Measurements from ENCODE around the gene RAB26.
A peak's percentile ranks its signal among the peaks of the same experiment; 100 is the strongest.
"Not testable (repeated sequence)": the region's sequence is repeated elsewhere in the genome, so short reads cannot be mapped to it uniquely, and the experiment has no call there.

Gene RAB26

DNA sequence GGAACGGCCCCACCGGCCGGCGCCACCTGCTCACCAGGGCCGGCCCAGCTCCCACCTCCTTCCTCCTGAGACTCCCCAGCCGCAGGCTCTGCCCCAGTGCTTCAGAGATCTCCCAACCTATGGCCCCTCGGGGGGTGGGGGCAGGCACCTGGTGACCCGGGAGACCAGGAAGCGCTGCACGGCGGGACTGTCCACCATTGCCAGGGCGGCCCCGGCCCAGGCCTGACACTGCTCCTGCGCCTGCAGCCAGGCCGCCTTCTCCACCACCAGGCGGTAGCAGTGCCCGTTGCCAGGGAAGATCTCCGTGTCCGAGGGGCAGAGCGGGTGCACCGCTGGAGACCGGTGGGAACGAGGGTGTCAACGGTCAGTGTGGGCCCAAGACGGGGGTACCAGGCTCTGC, 31.1 kb upstream of the RAB26 start:
- H3K27me3 ChIP-seq (ENCODE audit: control insufficient read depth, insufficient read depth, low read length, poor library complexity, severe bottlenecking); H3K4me1 ChIP-seq (ENCODE audit: control insufficient read depth, insufficient read depth, low read length); H3K9me3 ChIP-seq (ENCODE audit: control insufficient read depth, low read length); H3K36me3 ChIP-seq (ENCODE audit: control insufficient read depth, insufficient read depth, low read length); H3K27ac ChIP-seq (ENCODE audit: insufficient read depth, low read depth, low read length, poor library complexity, severe bottlenecking); H3K4me3 ChIP-seq (ENCODE audit: insufficient read depth, low read depth, low read length): not testable (repeated sequence)
- 97 to 100% methylated on average over 17 to 19 of the region's 25 CpGs for WGBS, 2 experiments

DNA sequence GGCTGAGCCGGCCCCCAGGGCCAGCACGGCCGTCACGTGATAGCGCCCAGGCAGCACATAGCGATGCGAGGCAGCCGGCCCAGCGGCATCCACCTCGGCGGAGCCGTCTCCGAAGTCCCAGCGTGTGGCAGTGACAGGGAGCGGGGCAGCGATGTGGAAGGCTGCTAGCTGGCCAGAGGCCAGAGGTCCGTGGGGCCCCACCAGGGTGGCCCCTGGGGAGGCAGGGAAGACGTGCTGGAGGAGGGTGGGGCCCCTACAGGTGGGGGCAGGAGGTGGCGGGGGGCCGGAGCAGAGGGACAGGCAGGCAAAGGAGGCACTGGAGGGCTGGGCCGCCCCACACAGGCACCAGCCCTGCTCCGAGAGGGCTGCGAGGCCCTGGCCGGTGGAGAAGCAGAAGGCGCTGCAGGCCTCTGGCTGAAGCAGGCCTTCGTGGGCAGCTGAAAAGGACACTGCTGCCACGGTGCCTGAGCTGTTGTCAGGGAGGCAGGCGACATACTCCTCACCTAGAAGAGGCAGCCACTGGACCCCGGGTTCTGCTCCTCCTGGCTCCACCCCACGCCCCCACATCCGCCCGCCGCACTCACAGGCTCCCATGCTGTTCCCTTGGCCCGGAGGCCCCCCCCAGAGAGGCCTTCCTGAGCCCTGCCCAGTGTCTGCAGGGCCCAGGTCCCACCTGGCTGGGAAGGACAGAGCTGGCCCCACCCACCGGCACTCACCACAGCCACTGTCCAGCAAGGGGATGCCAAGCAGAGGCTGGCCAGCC, 30.3 kb upstream of the RAB26 start:
- H3K9me3 ChIP-seq (ENCODE audit: control insufficient read depth, low read length); H3K27ac ChIP-seq (ENCODE audit: insufficient read depth, low read depth, low read length, poor library complexity, severe bottlenecking); H3K36me3 ChIP-seq (ENCODE audit: control insufficient read depth, insufficient read depth, low read length); H3K27me3 ChIP-seq (ENCODE audit: control insufficient read depth, insufficient read depth, low read length, poor library complexity, severe bottlenecking); H3K4me1 ChIP-seq (ENCODE audit: control insufficient read depth, insufficient read depth, low read length); H3K4me3 ChIP-seq (ENCODE audit: insufficient read depth, low read depth, low read length): not testable (repeated sequence)
- WGBS, 2 experiments = 90 to 94% methylated on average over 22 to 25 of the region's 35 CpGs

DNA sequence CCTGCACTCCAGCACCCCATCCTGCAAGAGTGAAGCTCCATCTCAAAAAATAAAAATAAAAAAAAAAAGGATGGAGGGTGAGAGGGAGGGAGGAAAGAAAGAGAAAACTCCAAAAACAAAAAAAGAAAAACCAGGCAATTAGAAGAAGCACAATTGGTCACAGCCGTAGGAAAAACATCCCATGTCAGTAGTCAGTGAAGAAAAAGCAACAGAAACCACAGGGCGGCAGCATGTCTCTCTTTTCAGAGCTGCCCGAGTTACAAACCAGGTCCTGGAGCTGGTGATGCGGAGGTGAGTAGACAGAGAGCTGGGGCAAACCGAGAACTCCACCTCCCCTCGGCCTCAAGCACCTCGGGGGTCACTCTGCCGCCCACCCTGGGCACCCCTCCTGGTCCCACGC, 27.1 kb upstream of the RAB26 start:
- not testable (repeated sequence) for H3K4me3 ChIP-seq (ENCODE audit: insufficient read depth, low read depth, low read length); H3K27ac ChIP-seq (ENCODE audit: insufficient read depth, low read depth, low read length, poor library complexity, severe bottlenecking); H3K9me3 ChIP-seq (ENCODE audit: control insufficient read depth, low read length); H3K27me3 ChIP-seq (ENCODE audit: control insufficient read depth, insufficient read depth, low read length, poor library complexity, severe bottlenecking); H3K36me3 ChIP-seq (ENCODE audit: control insufficient read depth, insufficient read depth, low read length)
- peaks cover 18% of the 10 kb centered on the region for H3K4me1 ChIP-seq (ENCODE audit: control insufficient read depth, insufficient read depth, low read length)
- WGBS, 2 experiments = 59 to 60% methylated on average over 9 of the region's 9 CpGs

DNA sequence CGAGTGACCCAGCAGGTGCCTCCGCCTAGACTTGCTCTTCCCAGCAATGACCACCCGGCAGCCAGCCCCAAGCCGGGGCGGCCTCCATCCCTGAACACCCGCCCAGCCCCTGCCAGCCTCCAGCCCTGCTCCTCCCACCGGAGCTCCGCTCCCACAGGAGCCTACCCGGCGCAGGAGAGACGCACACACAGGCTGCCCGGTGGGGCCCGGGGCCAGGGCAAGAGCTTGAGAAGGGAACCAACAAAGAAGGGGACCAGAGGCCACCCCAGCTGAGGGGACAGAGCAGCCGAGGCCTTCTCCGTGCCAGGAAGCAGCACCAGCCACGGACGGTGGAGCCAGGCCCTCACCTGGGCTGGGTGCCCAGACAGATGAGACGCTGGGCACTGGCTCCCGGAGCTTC, 26.6 kb upstream of the RAB26 start:
- peaks cover 18% of the 10 kb centered on the region for H3K4me1 ChIP-seq (ENCODE audit: control insufficient read depth, insufficient read depth, low read length)
- no peak overlapping the region for H3K27ac ChIP-seq (ENCODE audit: insufficient read depth, low read depth, low read length, poor library complexity, severe bottlenecking)
- H3K27me3 ChIP-seq (ENCODE audit: control insufficient read depth, insufficient read depth, low read length, poor library complexity, severe bottlenecking) = no peaks in the 10 kb centered on the region
- no peaks in the 10 kb centered on the region for H3K9me3 ChIP-seq (ENCODE audit: control insufficient read depth, low read length)
- H3K4me3 ChIP-seq (ENCODE audit: insufficient read depth, low read depth, low read length) = no peak overlapping the region
- no peaks in the 10 kb centered on the region for H3K36me3 ChIP-seq (ENCODE audit: control insufficient read depth, insufficient read depth, low read length)
- WGBS, 2 experiments = 85 to 90% methylated on average over 17 to 18 of the region's 19 CpGs

DNA sequence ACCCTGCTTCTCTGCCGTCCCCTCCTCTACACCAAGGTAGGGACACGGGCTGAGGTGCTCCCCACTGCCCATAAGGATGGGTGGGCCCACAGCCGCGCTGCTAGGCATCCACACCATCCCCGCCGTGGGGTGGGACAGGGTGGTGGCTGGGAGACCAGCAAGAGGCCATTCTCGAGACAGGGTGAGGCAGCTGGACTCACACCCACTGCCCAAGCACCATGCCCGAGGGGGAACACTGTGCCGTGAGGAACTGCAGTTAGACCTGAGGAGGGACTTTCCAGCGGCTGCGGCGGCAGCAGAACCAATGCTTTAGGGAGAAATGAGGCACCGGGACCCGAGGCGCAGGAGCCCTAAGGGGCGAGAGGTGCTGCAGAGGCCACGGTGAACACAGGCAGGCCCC, 26.0 kb upstream of the RAB26 start:
- Histone ChIP-seq H3K36me3 (ENCODE audit: control insufficient read depth, insufficient read depth, low read length) (no peaks in the 10 kb centered on the region), H3K27me3 (ENCODE audit: control insufficient read depth, insufficient read depth, low read length, poor library complexity, severe bottlenecking) (no peaks in the 10 kb centered on the region), H3K27ac (ENCODE audit: insufficient read depth, low read depth, low read length, poor library complexity, severe bottlenecking) (no peak overlapping the region), H3K9me3 (ENCODE audit: control insufficient read depth, low read length) (no peaks in the 10 kb centered on the region), H3K4me1 (ENCODE audit: control insufficient read depth, insufficient read depth, low read length) (peaks cover 18% of the 10 kb centered on the region), H3K4me3 (ENCODE audit: insufficient read depth, low read depth, low read length) (no peak overlapping the region)
- WGBS, 2 experiments = 94 to 95% methylated on average over 16 to 17 of the region's 17 CpGs

DNA sequence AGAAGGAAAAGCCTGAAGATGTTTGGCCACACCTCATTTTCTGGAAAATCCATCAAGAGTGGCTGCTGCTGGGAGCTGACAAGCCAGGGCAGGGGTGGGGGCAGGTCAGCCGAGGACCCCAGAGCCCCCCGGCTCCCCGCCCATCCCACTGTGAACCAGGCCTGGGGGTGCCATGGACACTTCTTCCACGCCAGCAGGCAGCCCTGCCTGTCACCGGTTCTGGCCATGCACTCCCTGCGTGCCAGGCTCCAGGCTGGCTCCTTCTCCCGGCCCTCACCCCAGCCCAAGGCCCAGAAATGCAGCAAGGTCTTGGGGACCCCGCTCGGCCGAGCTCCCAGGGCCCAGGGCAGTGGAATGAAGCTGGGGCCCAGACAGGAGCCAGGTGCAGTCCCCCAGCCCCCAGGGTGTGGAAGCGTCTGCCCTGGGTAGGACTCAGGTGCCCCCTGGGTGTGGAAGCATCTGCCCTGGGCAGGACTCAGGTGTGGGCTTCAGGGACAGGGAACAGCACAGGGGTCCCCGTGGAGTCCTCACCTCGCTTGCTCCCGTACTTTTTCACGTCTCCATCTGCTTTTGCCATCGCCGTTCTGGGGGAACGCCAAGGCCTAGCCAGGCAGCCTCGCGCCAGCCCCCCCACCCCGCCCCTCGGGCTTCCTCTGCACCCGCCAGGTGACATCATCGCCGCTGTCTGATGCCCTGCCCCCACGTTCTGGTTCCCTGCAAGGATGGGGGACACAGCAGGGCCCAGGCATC, 25.3 kb upstream of the RAB26 start:
- H3K9me3 ChIP-seq (ENCODE audit: control insufficient read depth, low read length); H3K36me3 ChIP-seq (ENCODE audit: control insufficient read depth, insufficient read depth, low read length); H3K27me3 ChIP-seq (ENCODE audit: control insufficient read depth, insufficient read depth, low read length, poor library complexity, severe bottlenecking); H3K4me3 ChIP-seq (ENCODE audit: insufficient read depth, low read depth, low read length); H3K27ac ChIP-seq (ENCODE audit: insufficient read depth, low read depth, low read length, poor library complexity, severe bottlenecking): not testable (repeated sequence)
- 89 to 90% methylated on average over 15 to 16 of the region's 26 CpGs for WGBS, 2 experiments
- H3K4me1 ChIP-seq (ENCODE audit: control insufficient read depth, insufficient read depth, low read length) = peaks cover 18% of the 10 kb centered on the region

DNA sequence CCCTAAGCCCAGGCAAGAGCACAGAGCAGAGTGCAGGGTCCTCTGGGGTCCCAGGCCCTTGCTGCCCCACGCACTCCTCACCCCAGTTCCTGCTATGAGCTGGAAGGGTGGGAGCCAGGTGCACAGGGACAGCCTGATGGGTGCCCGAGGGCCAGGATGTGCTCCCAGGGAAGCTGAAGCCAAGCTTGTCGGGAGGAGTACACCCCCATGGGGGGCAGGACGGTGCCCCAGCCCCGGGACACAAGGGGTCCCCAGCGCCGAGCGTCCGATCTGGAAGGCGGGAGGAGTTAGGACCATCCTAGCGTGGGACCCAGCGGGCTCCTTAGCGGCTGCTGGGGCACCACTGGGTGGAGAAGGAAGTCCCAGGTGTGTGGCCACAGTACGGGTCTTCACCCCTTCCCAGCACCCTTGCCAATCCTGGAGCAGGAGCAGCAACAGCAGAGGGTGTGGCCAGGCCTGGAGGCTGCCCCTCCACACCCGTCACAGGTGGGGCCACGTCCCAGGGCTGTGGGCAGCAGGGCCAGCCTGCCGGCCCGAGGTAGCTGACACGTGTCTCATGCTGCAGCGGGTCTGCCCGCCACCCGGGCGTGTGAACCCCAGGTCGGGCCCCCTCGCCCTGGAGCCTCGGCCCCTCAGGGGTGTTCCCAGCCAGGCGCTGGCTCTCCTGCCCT, 24.6 kb upstream of the RAB26 start:
- H3K27ac ChIP-seq (ENCODE audit: insufficient read depth, low read depth, low read length, poor library complexity, severe bottlenecking) = not testable (repeated sequence)
- peaks cover 18% of the 10 kb centered on the region for H3K4me1 ChIP-seq (ENCODE audit: control insufficient read depth, insufficient read depth, low read length)

DNA sequence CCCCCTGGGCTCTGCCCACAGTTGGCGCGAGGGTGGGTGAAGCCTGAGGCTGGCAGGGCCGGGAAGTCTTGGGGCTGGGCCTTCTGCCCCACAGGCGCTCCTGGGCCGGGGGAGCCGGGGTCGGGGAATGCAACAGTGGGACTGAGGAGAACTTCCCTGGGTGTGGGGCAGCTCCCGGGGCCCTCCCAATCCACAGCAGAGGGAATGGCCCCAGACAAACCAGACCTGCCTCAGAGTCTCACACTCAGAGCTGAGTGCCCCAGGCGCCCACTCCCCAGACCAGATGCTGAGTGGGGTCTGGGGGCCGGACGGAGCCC, 24.1 kb upstream of the RAB26 start:
- not testable (repeated sequence) for H3K36me3 ChIP-seq (ENCODE audit: control insufficient read depth, insufficient read depth, low read length); H3K27me3 ChIP-seq (ENCODE audit: control insufficient read depth, insufficient read depth, low read length, poor library complexity, severe bottlenecking); H3K4me3 ChIP-seq (ENCODE audit: insufficient read depth, low read depth, low read length); H3K9me3 ChIP-seq (ENCODE audit: control insufficient read depth, low read length)
- H3K4me1 ChIP-seq (ENCODE audit: control insufficient read depth, insufficient read depth, low read length) = peaks cover 18% of the 10 kb centered on the region
- 67 to 68% methylated on average over 11 of the region's 11 CpGs for WGBS, 2 experiments
- H3K27ac ChIP-seq (ENCODE audit: insufficient read depth, low read depth, low read length, poor library complexity, severe bottlenecking) = peak overlapping the region; percentile 67

More for the DNA sequence above, 24.6 kb upstream of the RAB26 start:
- WGBS, 2 experiments = 87% methylated on average over 20 to 22 of the region's 27 CpGs
- not testable (repeated sequence) for H3K27me3 ChIP-seq (ENCODE audit: control insufficient read depth, insufficient read depth, low read length, poor library complexity, severe bottlenecking); H3K9me3 ChIP-seq (ENCODE audit: control insufficient read depth, low read length); H3K4me3 ChIP-seq (ENCODE audit: insufficient read depth, low read depth, low read length); H3K36me3 ChIP-seq (ENCODE audit: control insufficient read depth, insufficient read depth, low read length)

DNA sequence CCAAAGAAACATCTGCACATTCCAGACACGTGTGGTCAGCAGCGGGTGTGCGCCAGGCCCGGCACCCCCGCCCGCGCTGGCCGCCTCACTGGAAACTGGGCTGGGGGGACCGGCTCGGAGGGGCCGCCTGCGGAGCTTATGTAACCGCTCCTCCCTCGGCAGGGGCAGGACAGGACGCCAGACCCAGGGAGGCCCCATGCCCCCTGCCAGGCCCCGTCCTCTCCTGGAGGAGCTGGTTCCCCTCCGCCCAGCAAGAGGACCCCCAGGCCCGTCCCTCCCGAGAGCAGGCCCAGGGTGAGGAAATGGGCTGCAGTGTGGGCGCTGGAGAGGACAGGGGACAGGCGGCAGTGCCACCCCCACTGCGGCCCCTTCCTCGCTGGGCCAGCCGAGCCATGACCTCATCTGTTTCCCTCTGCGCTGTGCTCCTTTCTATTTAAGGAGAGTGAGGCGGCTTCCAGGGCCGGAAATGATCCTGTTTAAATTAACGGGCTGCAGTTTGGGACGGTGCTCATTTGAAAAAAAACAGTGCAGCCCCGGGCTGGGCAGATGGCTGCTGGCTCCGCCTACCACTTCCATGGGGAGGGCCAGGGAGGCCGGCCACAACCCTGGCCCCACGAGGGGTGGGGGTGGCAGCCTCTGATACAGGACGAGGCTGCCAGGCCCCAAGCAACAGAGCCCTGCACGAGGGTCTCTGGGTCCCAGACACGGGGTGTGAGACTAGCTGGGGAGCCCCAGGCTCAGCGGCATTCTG, 23.6 kb upstream of the RAB26 start:
- H3K4me1 ChIP-seq (ENCODE audit: control insufficient read depth, insufficient read depth, low read length) = peaks cover 18% of the 10 kb centered on the region
- not testable (repeated sequence) for H3K4me3 ChIP-seq (ENCODE audit: insufficient read depth, low read depth, low read length); H3K27me3 ChIP-seq (ENCODE audit: control insufficient read depth, insufficient read depth, low read length, poor library complexity, severe bottlenecking); H3K9me3 ChIP-seq (ENCODE audit: control insufficient read depth, low read length); H3K36me3 ChIP-seq (ENCODE audit: control insufficient read depth, insufficient read depth, low read length)
- 11 to 22% methylated on average over 37 of the region's 37 CpGs for WGBS, 2 experiments
- peak overlapping the region; percentile 67 for H3K27ac ChIP-seq (ENCODE audit: insufficient read depth, low read depth, low read length, poor library complexity, severe bottlenecking)

DNA sequence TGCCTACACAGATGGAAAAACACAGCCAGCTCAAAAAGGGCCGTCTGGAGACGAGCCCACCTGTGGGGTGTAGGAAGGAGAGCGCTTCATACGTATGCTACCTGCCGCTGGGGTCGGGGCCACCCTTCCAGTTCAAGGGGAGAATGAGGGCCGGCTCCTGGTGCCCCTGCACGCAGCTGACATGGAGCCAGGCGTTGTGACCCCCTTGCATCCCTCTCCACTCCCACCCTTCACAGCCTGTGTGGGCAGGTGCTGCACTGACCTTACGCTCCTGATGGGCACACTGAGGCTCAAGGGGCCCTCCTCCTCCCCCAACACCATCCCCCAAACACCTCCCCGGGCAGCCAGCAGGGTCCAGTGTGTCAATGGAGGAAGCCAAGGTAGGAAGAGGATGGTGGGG, 22.8 kb upstream of the RAB26 start:
- H3K4me3 ChIP-seq (ENCODE audit: insufficient read depth, low read depth, low read length); H3K36me3 ChIP-seq (ENCODE audit: control insufficient read depth, insufficient read depth, low read length); H3K27me3 ChIP-seq (ENCODE audit: control insufficient read depth, insufficient read depth, low read length, poor library complexity, severe bottlenecking); H3K27ac ChIP-seq (ENCODE audit: insufficient read depth, low read depth, low read length, poor library complexity, severe bottlenecking); H3K9me3 ChIP-seq (ENCODE audit: control insufficient read depth, low read length): not testable (repeated sequence)
- peaks cover 18% of the 10 kb centered on the region for H3K4me1 ChIP-seq (ENCODE audit: control insufficient read depth, insufficient read depth, low read length)
- 62 to 68% methylated on average over 10 of the region's 11 CpGs for WGBS, 2 experiments

Data from ectodermal cell (in vitro differentiated cells).